ENCODE results near the gene ALPG.
A peak's percentile ranks its signal among the peaks of the same experiment; 100 is the strongest.
"Not testable (repeated sequence)": the region's sequence is repeated elsewhere in the genome, so short reads cannot be mapped to it uniquely, and the experiment has no call there.

Gene ALPG

GRCh38 chr2:232406556-232407310 is at the start of gene ALPG:
Gene ALPG (plus strand): TSS chr2:232406844. CDS start chr2:232406895, 51 bp downstream.
- DNase-seq: no peak

GRCh38 chr2:232361646-232362045 is 45.0 kb upstream of the ALPG start:
- DNase-seq: no peak

GRCh38 chr2:232362174-232362900 is 44.3 kb upstream of the ALPG start:
- no peak for DNase-seq

GRCh38 chr2:232363064-232363783 is 43.4 kb upstream of the ALPG start:
- not testable (repeated sequence) for DNase-seq

GRCh38 chr2:232363784-232364615 is 42.6 kb upstream of the ALPG start:
- DNase-seq: no peak

GRCh38 chr2:232364806-232365594 is 41.6 kb upstream of the ALPG start:
- not testable (repeated sequence) for DNase-seq

- DNase-seq: peak; percentile 17
Observed at GRCh38 chr2:232365621-232366321, 40.9 kb upstream of the ALPG start.

GRCh38 chr2:232366461-232366860 is 40.2 kb upstream of the ALPG start:
- DNase-seq: not testable (repeated sequence)

GRCh38 chr2:232367016-232367415 is 39.6 kb upstream of the ALPG start:
- no peak for DNase-seq

- no peak for DNase-seq
Observed at GRCh38 chr2:232367591-232368233, 38.9 kb upstream of the ALPG start.

GRCh38 chr2:232368311-232368731 is 38.3 kb upstream of the ALPG start:
- DNase-seq: no peak

- no peak for DNase-seq
Observed at GRCh38 chr2:232369126-232369951, 37.3 kb upstream of the ALPG start.

- DNase-seq: not testable (repeated sequence)
Observed at GRCh38 chr2:232370007-232370406, 36.6 kb upstream of the ALPG start.

GRCh38 chr2:232372231-232373208 is 34.1 kb upstream of the ALPG start:
- DNase-seq: no peak

- no peak for DNase-seq
Observed at GRCh38 chr2:232374356-232374755, 32.3 kb upstream of the ALPG start.

GRCh38 chr2:232375164-232375563 is 31.5 kb upstream of the ALPG start:
- DNase-seq: no peak

- DNase-seq: no peak
Observed at GRCh38 chr2:232376260-232376659, 30.4 kb upstream of the ALPG start.

GRCh38 chr2:232376713-232377112 is 29.9 kb upstream of the ALPG start:
- DNase-seq: no peak

Measured in fibroblast of upper back skin (primary cell).